COR-L47 (cell line): ENCODE data around the gene GTF2I.
"Not testable (repeated sequence)": the region's sequence is repeated elsewhere in the genome, so short reads cannot be mapped to it uniquely, and the experiment has no call there.

Experiments used
- DNase-seq: peaks from one replicate; lab custom pipeline; 2025; lab: John Stamatoyannopoulos, UW

Gene GTF2I

GRCh38 chr7:74717889-74718288, 60.4 kb downstream of the GTF2I start:
- no peak for DNase-seq

DNA sequence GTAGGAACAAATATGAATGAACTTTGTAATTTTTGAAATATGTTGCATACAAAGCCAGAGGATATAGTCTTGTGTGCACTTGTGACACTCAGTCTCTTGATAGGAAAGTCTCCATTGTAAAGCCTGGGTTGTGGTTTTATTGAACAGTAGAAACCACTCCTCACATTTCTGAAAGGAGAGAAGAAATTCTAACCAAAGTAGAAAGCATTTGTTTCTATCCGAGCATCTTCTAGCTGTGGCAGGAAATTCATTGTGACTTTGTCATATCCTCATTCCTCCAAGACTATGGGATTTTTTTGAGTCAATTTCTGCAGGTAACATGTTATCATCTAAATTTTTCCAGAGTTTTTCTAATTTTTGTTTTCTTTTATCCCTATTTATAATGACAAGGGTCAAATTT, 60.8 kb downstream of the GTF2I start:
- no peak for DNase-seq

DNA sequence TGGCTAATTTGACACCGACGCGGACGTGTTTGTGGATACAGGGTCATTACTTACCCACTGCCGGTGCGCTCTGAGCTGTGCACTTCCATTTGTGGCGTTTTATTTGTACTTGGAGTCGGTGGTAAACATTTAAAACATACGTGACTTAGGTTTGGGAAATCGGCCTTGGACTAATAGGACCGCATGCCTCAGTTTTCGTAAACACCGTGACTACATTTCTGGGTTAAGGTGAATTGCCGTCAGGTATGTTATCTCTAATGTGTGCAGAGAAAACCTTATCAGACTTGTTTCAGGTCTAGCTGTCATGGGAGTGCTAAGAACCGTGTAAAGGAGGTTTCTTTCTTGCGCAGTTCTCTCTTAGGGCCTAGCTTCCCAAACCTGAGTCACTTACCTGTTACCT, 64.6 kb downstream of the GTF2I start:
- DNase-seq = no peak

DNA sequence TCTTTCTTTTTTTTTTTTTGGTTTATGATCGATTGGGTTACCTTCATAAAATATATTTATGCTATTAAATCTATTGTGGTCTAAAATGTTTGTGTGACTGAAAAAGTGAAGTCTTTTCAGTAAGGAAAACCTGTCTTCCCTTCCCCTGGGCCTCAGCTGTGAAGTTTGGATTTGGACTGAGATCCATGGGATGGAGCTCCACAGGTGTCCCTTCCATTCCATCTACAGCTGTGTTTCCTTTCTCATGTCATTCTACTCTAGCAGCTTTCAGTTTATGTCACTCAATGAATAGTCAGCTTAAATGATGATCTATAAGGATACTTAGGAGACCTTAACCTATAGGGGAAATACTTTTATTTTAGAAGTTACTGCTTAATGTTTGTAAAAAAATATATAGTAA, 68.3 kb downstream of the GTF2I start:
- DNase-seq = no peak

GRCh38 chr7:74726309-74727101, 69.0 kb downstream of the GTF2I start:
- no peak for DNase-seq

DNA sequence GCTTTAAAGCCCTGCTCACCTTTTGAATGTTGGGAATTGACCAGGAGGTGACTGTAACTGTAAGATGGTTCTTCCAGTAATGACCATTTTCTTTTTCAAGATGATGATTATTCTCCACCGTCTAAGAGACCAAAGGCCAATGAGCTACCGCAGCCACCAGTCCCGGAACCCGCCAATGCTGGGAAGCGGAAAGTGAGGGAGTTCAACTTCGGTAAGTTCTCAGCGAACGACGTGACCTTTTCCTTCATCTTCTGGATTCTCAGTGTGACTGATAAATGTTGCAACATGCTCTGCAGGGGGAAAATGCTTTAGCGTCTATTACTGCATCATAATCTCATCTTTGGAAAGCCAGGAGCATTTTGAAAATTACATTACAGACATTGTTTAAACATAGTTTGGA, 71.2 kb downstream of the GTF2I start:
- not testable (repeated sequence) for DNase-seq

- not testable (repeated sequence) for DNase-seq
Observed at GRCh38 chr7:74730186-74730585, 72.7 kb downstream of the GTF2I start.

DNA sequence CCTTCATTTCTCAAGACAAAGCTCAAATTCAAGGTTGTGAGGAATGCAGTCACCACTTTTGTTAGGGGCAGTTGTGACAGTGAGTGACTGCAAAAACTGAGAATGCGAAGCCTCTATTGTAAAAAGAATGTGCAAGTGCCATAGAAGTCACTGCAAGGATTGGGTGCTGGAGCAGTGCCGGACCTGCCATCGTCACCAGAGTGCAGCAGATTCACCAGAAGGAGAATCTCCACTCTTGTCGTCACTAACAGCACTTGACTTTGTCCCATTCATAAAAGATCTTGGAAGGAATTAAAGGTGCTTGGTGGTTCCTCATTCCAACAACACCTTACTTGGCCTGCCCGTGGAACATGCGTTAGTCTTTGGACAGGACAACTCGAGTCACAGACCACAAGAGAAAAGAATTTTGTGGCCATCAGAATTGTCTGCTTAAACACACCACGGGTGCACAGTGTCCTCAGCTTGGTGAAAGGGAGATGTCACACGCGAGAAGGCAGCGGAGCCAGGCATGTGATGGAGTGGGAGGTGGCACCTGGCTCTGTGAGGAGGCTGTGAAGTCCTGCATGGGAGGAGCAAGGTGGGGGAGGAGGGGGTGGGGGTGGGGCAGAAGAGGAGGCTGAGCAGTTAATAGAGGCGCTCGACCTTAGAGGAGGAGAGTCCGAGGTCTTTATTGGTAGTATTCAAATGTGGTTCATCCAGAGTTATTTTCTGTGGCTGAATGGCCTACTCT, 82.6 kb downstream of the GTF2I start:
- not testable (repeated sequence) for DNase-seq

GRCh38 chr7:74743936-74744557, 86.5 kb downstream of the GTF2I start:
- not testable (repeated sequence) for DNase-seq

DNA sequence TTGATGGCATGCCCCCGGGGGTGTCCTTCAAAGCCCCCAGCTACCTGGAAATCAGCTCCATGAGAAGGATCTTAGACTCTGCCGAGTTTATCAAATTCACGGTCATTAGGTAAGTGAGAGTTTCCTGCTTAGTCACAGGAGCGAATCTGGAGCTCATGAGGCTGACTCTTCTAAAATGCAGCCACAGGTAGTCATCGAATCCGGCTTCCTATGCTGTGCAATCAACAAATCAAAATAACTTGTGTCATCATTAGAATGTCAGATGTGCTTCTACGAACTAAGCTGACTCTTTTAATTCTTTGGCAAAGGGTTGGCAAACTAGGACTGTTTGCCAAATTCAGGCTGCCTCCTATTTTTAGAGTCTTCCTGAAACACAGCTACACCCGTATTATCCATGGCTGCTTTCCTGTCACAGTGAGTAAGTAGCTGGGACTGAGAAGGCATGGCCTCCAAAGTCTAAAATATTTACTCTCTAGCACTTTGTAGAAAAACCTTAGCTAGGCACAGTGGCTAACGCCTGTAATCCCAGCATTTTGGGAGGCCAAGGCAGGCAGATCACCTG, 96.5 kb downstream of the GTF2I start:
- not testable (repeated sequence) for DNase-seq

GRCh38 chr7:74756673-74757072, 99.2 kb downstream of the GTF2I start:
- DNase-seq = not testable (repeated sequence)

DNA sequence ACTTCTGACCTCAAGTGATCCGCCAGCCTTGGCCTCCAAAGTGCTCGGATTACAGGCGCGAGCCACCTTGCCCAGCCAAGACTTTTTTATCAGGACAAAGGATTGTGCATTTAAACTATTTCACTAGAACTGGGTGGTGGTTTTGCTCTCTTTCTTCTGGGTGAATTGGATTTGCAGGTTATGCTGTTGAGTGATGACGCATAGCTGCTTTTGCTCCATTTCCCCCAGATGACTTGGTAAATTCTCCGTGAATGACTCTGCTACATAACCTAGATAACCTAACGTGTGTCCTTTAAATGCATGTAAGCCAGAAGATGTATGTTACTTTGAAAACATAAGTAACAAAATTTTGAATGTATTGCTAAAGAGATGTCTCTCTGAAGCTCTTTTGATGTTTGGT, 100.8 kb downstream of the GTF2I start:
- DNase-seq = not testable (repeated sequence)

DNA sequence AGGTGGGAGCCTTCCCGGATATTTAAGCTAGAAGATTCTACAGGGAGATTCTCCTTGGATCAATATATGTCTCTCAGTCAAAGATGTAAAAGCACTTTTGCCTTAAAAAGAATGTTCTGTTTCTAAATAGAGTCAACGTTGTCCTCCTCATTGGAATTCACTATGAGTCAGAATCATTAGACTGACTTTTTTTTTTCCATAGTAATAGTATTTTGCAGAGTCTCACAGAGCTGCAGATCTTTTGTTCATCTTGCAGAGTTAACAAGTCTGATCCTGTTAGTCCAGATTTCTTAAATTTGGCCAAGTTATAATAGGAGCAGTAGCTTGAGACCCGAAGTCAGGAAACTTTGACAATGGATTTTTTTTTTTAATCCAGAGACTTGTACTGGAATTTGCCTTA, 101.5 kb downstream of the GTF2I start:
- DNase-seq = not testable (repeated sequence)

DNA sequence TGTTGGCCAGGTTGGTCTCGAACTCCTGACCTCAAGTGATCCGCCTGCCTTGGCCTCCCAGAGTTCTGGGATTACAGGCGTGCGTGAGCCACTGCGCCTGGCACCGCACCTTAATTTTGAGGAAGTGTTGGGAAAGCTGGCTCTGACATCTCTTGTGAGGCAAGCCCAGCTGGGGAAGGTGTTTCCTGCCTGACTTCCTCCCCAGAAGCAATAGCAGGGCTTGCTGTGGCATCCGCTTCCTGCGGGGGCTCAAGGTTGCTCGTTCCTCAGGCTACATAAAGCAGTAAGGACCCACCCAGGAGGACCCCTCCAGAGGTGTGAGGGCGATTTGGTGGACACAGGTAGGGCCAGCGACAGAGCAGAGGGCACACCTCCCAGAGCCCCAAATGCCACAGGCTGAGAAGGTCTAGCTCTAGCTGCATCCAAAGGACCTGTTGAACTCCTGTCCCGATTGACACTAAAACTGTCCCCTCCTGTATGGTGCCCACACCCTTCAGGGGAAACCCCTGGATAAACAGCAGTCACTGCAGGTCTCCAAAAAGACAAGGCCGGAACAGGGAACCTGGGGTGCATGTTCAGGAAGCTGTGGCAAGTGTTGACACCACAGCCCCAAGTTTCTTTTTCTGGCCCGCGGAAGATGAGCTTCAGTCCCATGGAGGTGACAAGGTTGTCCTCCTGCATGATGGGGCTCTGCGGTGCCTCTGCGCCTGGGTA, 107.8 kb downstream of the GTF2I start:
- not testable (repeated sequence) for DNase-seq

GRCh38 chr7:74766509-74766908, 109.0 kb downstream of the GTF2I start:
- DNase-seq = not testable (repeated sequence)

- not testable (repeated sequence) for DNase-seq
Observed at GRCh38 chr7:74766991-74767390, 109.5 kb downstream of the GTF2I start.

GRCh38 chr7:74770062-74770461, 112.5 kb downstream of the GTF2I start:
- not testable (repeated sequence) for DNase-seq

DNA sequence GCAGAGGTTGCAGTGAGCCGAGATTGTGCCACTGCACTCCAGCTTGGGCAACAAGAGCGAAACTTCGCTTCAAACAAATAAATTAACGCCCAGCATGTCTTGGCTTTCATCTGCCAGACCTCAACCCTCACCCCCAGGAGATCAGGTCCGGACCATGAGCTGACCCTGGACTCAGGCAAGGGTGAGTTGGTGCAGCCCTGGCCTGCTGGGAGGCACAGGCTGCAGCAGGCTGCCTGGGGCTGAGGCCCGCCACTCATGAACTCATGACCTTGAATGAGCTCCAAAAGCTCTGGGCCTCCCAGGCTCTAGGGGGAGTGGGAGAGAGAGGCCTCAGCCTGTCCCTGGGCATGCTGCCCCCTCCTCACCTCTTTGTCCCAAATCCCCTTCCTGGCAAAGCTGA, 114.6 kb downstream of the GTF2I start:
- not testable (repeated sequence) for DNase-seq

GRCh38 chr7:74773760-74774750, 116.5 kb downstream of the GTF2I start, which contains the start of gene NCF1:
NCF1 (plus strand) TSS chr7:74774011; CDS start chr7:74774032, 21 bp downstream.
- not testable (repeated sequence) for DNase-seq

- DNase-seq = not testable (repeated sequence)
Observed at GRCh38 chr7:74775111-74775510, 117.6 kb downstream of the GTF2I start.
